ENCODE measurements around the gene FLRT3. TPM values are rescaled to one million over a fixed set of nuclear protein-coding genes. Genes with fewer than 3 reads are reported as not detected.

FLRT3 gene
- total RNA-seq, 1 experiment from 2014 or later = 4.6 TPM

GRCh38 chr20:14291502-14291901 lies 45.9 kb downstream of the FLRT3 start:
- Mint-ChIP-seq H3K27ac (ENCODE audit: unreplicated experiment) (no peak overlapping the region), H3K27me3 (ENCODE audit: unreplicated experiment) (no peaks in the 10 kb centered on the region), H3K4me3 (ENCODE audit: low read depth, unreplicated experiment) (no peak overlapping the region), H3K9me3 (ENCODE audit: low read depth, unreplicated experiment) (no peaks in the 10 kb centered on the region), H3K4me1 (ENCODE audit: low read depth, unreplicated experiment) (peaks cover 8% of the 10 kb centered on the region), H3K36me3 (ENCODE audit: insufficient read depth, unreplicated experiment) (no peaks in the 10 kb centered on the region)
- DNase-seq = no peak
- TF ChIP-seq CTCF (IDR thresholded peaks at IDR 0.05; ENCODE audit: unreplicated experiment) = no peak
- BruUV-seq (replicated peaks) = no TSS peak
- intact Hi-C loops (cut with micrococcal nuclease; ENCODE audit: unreplicated experiment) = no loop called here
- CTCF ChIA-PET = no interaction called here

GRCh38 chr20:14288341-14289330 lies 48.8 kb downstream of the FLRT3 start:
- CTCF ChIA-PET = interaction anchor here (0.7 kb wide), 1 partner anchor 94 kb away, joined by 3 read pairs; no protein-coding TSS in a partner anchor
- no peaks in the 10 kb centered on the region for H3K9me3 Mint-ChIP-seq (ENCODE audit: low read depth, unreplicated experiment)
- H3K36me3 Mint-ChIP-seq (ENCODE audit: insufficient read depth, unreplicated experiment) = no peaks in the 10 kb centered on the region
- intact Hi-C loops (cut with micrococcal nuclease; ENCODE audit: unreplicated experiment) = no loop called here
- BruUV-seq (replicated peaks) = no TSS peak
- peaks cover 8% of the 10 kb centered on the region for H3K4me1 Mint-ChIP-seq (ENCODE audit: low read depth, unreplicated experiment)
- peak overlapping the region; percentile 72 for H3K27ac Mint-ChIP-seq (ENCODE audit: unreplicated experiment)
- H3K27me3 Mint-ChIP-seq (ENCODE audit: unreplicated experiment) = no peaks in the 10 kb centered on the region
- no peak overlapping the region for H3K4me3 Mint-ChIP-seq (ENCODE audit: low read depth, unreplicated experiment)
- no peak for TF ChIP-seq CTCF (IDR thresholded peaks at IDR 0.05; ENCODE audit: unreplicated experiment)
- DNase-seq = peak; percentile 9

GRCh38 chr20:14284443-14284842 lies 53.0 kb downstream of the FLRT3 start:
- Mint-ChIP-seq H3K27ac (ENCODE audit: unreplicated experiment) (no peak overlapping the region), H3K27me3 (ENCODE audit: unreplicated experiment) (no peaks in the 10 kb centered on the region), H3K4me1 (ENCODE audit: low read depth, unreplicated experiment) (peaks cover 8% of the 10 kb centered on the region), H3K36me3 (ENCODE audit: insufficient read depth, unreplicated experiment) (no peaks in the 10 kb centered on the region), H3K9me3 (ENCODE audit: low read depth, unreplicated experiment) (peaks cover 4% of the 10 kb centered on the region), H3K4me3 (ENCODE audit: low read depth, unreplicated experiment) (no peak overlapping the region)
- DNase-seq = no peak
- TF ChIP-seq CTCF (IDR thresholded peaks at IDR 0.05; ENCODE audit: unreplicated experiment) = no peak
- CTCF ChIA-PET = no interaction called here
- intact Hi-C loops (cut with micrococcal nuclease; ENCODE audit: unreplicated experiment) = no loop called here
- no TSS peak for BruUV-seq (replicated peaks)

- intact Hi-C loops (cut with micrococcal nuclease; ENCODE audit: unreplicated experiment) = no loop called here
- no peak for TF ChIP-seq CTCF (IDR thresholded peaks at IDR 0.05; ENCODE audit: unreplicated experiment)
- DNase-seq = no peak
- Mint-ChIP-seq H3K27ac (ENCODE audit: unreplicated experiment) (no peak overlapping the region), H3K9me3 (ENCODE audit: low read depth, unreplicated experiment) (peaks cover 4% of the 10 kb centered on the region), H3K27me3 (ENCODE audit: unreplicated experiment) (no peaks in the 10 kb centered on the region), H3K4me3 (ENCODE audit: low read depth, unreplicated experiment) (no peak overlapping the region), H3K36me3 (ENCODE audit: insufficient read depth, unreplicated experiment) (no peaks in the 10 kb centered on the region), H3K4me1 (ENCODE audit: low read depth, unreplicated experiment) (no peaks in the 10 kb centered on the region)
- no TSS peak for BruUV-seq (replicated peaks)
- CTCF ChIA-PET = no interaction called here
These were observed 55.3 kb downstream of the FLRT3 start for GRCh38 chr20:14282140-14282539.

Measured in Calu3 (cell line).